ENCODE measurements around the gene COA8. TPM values are rescaled to one million over a fixed set of nuclear protein-coding genes. Genes with fewer than 3 reads are reported as not detected.

Gene COA8
- polyA plus RNA-seq, 1 donor from 2014 or later = 169 TPM

DNA sequence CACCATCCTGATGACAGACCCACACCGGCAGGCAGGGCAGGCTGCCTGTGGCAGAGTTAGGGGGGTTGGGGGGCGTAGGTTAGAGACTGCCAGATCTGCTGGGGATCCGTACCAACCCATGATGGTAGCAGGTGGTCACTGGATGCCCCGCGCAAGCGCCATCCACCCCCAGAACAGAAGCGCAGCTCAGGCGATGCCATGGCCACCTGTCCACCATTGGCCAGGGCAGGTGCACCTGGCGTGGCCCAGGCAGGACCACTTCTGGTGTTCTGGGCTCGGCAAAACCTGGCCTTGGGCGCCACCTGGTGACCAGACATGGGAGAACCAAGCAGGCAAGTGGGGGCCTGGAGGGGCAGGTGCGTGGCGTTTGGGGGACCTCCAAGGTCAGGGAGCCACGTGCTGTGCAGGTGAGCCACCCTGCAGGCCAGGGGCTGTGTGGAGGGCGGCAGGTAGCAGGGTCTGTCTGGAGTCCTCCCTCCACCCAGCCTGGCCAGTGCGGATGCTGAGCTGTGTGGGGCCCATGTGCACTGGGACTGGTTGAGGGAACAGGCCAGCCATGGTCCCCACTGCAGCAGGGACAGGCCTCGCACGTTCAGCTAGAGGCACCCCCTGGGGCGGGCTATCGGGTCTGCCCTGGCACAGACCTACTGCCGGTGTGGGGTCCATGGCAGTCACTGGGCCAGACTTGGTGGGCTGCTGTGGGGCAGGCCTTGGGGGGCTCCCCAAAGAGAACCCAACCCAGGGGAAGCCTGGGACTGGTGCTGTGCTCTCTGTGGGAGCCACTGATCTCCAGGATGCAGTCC, 15.9 kb upstream of the COA8 start:
- no peaks in the 10 kb centered on the region for H3K27me3 ChIP-seq (ENCODE audit: insufficient read depth, low read depth, low read length)
- peak overlapping the region; percentile 31 for H3K9ac ChIP-seq (ENCODE audit: low read length)
- no peak overlapping the region for H3K4me2 ChIP-seq (ENCODE audit: low read length)
- H3K9me3 ChIP-seq (ENCODE audit: low read length) = no peaks in the 10 kb centered on the region
- no peaks in the 10 kb centered on the region for H4K20me1 ChIP-seq (ENCODE audit: insufficient read depth)
- H3K27ac ChIP-seq (ENCODE audit: low read length) = no peak overlapping the region
- H2AFZ ChIP-seq (ENCODE audit: low read depth, low read length) = no peak overlapping the region
- H3K4me3 ChIP-seq (ENCODE audit: low read length) = no peak overlapping the region
- H3F3A ChIP-seq (ENCODE audit: insufficient read depth, low read length, poor library complexity, severe bottlenecking) = no peaks in the 10 kb centered on the region
- no peak for TF ChIP-seq EP300 (conservative IDR thresholded peaks at IDR 0.05; ENCODE audit: poor library complexity, severe bottlenecking)
- TF ChIP-seq CTCF (IDR thresholded peaks at IDR 0.05; ENCODE audit: poor library complexity, severe bottlenecking) = peak; percentile 99
- peak; percentile 96 for TF ChIP-seq SMC3 (conservative IDR thresholded peaks at IDR 0.05; ENCODE audit: poor library complexity)
- no peak for TF ChIP-seq REST (IDR thresholded peaks at IDR 0.05; ENCODE audit: borderline replicate concordance)
- TF ChIP-seq POLR2AphosphoS5 (IDR thresholded peaks at IDR 0.05) = no peak
- TF ChIP-seq MXI1 (conservative IDR thresholded peaks at IDR 0.05; ENCODE audit: poor library complexity, severe bottlenecking) = peak; percentile 45
- no peak for TF ChIP-seq TAF1 (IDR thresholded peaks at IDR 0.05; ENCODE audit: low read depth)
- TF ChIP-seq RAD21 (conservative IDR thresholded peaks at IDR 0.05) = peak; percentile 97
- H3K79me2 ChIP-seq (replicated peaks; ENCODE audit: insufficient read depth, low read length) = no peaks in the 10 kb centered on the region
- no peaks in the 10 kb centered on the region for H3K9me2 ChIP-seq (ENCODE audit: insufficient read depth, low read length)
- H3K36me3 ChIP-seq (ENCODE audit: insufficient read depth, low read length) = no peaks in the 10 kb centered on the region

DNA sequence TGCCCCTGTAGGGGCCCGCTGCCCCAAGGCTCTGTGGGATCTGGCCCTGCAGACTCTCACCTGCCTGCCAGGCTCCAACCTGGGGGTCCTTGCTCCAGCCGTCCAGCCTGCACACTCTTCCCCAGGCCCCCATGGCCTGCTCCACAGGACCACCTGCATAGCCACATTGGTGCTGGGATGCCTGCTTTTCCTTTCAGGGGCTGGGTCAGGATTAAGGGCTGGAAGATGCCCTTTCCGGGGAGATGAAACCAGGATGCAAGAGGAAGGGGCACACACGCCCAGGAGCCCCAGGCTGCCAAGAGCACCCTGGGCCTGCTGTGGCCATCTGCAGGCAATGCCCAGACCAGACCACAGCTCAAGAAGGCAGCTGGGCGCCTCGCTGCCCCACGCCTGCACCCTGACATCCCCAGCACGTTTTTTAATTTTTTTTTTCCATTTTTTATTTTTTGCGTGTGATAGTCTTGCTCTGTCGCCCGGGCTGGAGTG, 15.3 kb upstream of the COA8 start:
- peak overlapping the region; percentile 31 for H3K9ac ChIP-seq (ENCODE audit: low read length)
- H3K9me2 ChIP-seq (ENCODE audit: insufficient read depth, low read length) = no peaks in the 10 kb centered on the region
- H2AFZ ChIP-seq (ENCODE audit: low read depth, low read length) = no peak overlapping the region
- no peaks in the 10 kb centered on the region for H4K20me1 ChIP-seq (ENCODE audit: insufficient read depth)
- no peaks in the 10 kb centered on the region for H3F3A ChIP-seq (ENCODE audit: insufficient read depth, low read length, poor library complexity, severe bottlenecking)
- H3K27me3 ChIP-seq (ENCODE audit: insufficient read depth, low read depth, low read length) = no peaks in the 10 kb centered on the region
- no peaks in the 10 kb centered on the region for H3K9me3 ChIP-seq (ENCODE audit: low read length)
- H3K27ac ChIP-seq (ENCODE audit: low read length) = no peak overlapping the region
- TF ChIP-seq SMC3 (conservative IDR thresholded peaks at IDR 0.05; ENCODE audit: poor library complexity) (no peak), EZH2 (IDR thresholded peaks at IDR 0.05; ENCODE audit: borderline replicate concordance, insufficient read depth, low read length, poor library complexity, severe bottlenecking) (no peak), RAD21 (conservative IDR thresholded peaks at IDR 0.05) (no peak), EP300 (conservative IDR thresholded peaks at IDR 0.05; ENCODE audit: poor library complexity, severe bottlenecking) (no peak), POLR2AphosphoS5 (IDR thresholded peaks at IDR 0.05) (no peak), TAF1 (IDR thresholded peaks at IDR 0.05; ENCODE audit: low read depth) (no peak)
- H3K79me2 ChIP-seq (replicated peaks; ENCODE audit: insufficient read depth, low read length) = no peaks in the 10 kb centered on the region
- H3K36me3 ChIP-seq (ENCODE audit: insufficient read depth, low read length) = no peaks in the 10 kb centered on the region
- no peak overlapping the region for H3K4me3 ChIP-seq (ENCODE audit: low read length)
- no peak overlapping the region for H3K4me2 ChIP-seq (ENCODE audit: low read length)
